HG03342 (cell line): ENCODE data around the gene GRIA4.

Experiments
- ATAC-seq: cut with Tn5 transposase; IDR thresholded peaks from one replicate; pipeline ENCODE4 v1.9.1; 2021; ENCODE audit warnings: mild to moderate bottlenecking, moderate library complexity; ENCODE audit not compliant: unreplicated experiment

The GRIA4 gene

GRCh38 chr11:105636496-105636895, 26.6 kb downstream of the GRIA4 start:
- ATAC-seq, result no peak

- ATAC-seq, result no peak
Measured at GRCh38 chr11:105639527-105639926, 29.7 kb downstream of the GRIA4 start.

GRCh38 chr11:105641433-105641832, 31.6 kb downstream of the GRIA4 start:
- no peak for ATAC-seq

- no peak for ATAC-seq
Measured at GRCh38 chr11:105642870-105643269, 33.0 kb downstream of the GRIA4 start.

- ATAC-seq, result no peak
Measured at GRCh38 chr11:105644839-105645573, 35.1 kb downstream of the GRIA4 start.

GRCh38 chr11:105647780-105648179, 37.9 kb downstream of the GRIA4 start:
- ATAC-seq, result no peak

- no peak for ATAC-seq
Measured at GRCh38 chr11:105648762-105649161, 38.9 kb downstream of the GRIA4 start.

- ATAC-seq, result no peak
Measured at GRCh38 chr11:105665281-105665680, 55.4 kb downstream of the GRIA4 start.

GRCh38 chr11:105667441-105667840, 57.6 kb downstream of the GRIA4 start:
- no peak for ATAC-seq

GRCh38 chr11:105670811-105671210, 60.9 kb downstream of the GRIA4 start:
- ATAC-seq, result no peak

GRCh38 chr11:105673089-105673488, 63.2 kb downstream of the GRIA4 start:
- no peak for ATAC-seq

GRCh38 chr11:105689631-105690030, 79.8 kb downstream of the GRIA4 start:
- no peak for ATAC-seq

GRCh38 chr11:105690467-105690866, 80.6 kb downstream of the GRIA4 start:
- ATAC-seq, result no peak

- no peak for ATAC-seq
Measured at GRCh38 chr11:105693075-105693759, 83.3 kb downstream of the GRIA4 start.

- peak; percentile 58 for ATAC-seq
Measured at GRCh38 chr11:105696000-105696399, 86.1 kb downstream of the GRIA4 start.

- ATAC-seq, result no peak
Measured at GRCh38 chr11:105697291-105697690, 87.4 kb downstream of the GRIA4 start.

- peak; percentile 77 for ATAC-seq
Measured at GRCh38 chr11:105699203-105699602, 89.3 kb downstream of the GRIA4 start.

GRCh38 chr11:105700271-105700670, 90.4 kb downstream of the GRIA4 start:
- ATAC-seq, result no peak

- no peak for ATAC-seq
Measured at GRCh38 chr11:105701098-105701497, 91.2 kb downstream of the GRIA4 start.

GRCh38 chr11:105705786-105706530, 96.1 kb downstream of the GRIA4 start:
- ATAC-seq, result no peak

GRCh38 chr11:105713106-105713505, 103.2 kb downstream of the GRIA4 start:
- ATAC-seq, result no peak

GRCh38 chr11:105713696-105714095, 103.8 kb downstream of the GRIA4 start:
- ATAC-seq, result no peak
